Esophagus muscularis mucosa (tissue), 4 donors: ENCODE data around the gene LHFPL2. TPM values are rescaled to one million over a fixed set of nuclear protein-coding genes. Genes with fewer than 3 reads are reported as not detected.
"Not testable (repeated sequence)": the region's sequence is repeated elsewhere in the genome, so short reads cannot be mapped to it uniquely, and the experiment has no call there.

Experiments
- DNase-seq: peaks from one replicate; pipeline ENCODE4 v3.0.0-alpha.2; 2017; ENCODE audit errors: extremely low spot score
- H3K27ac ChIP-seq, 4 donors: fragments of 200-600 bp; sonication (generic); replicated peaks in 1 of 4; 1 replicate in 3 of 4; 2 replicates in 1 of 4; pipeline ENCODE4 v1.5.1; 2016 to 2019; ENCODE audit warnings: mild to moderate bottlenecking in 1 of 4
- H3K27me3 ChIP-seq, 4 donors: fragments of 200-600 bp; sonication (generic); one replicate each; pipeline versions ENCODE4 v1.5.1 to v1.6.0; 2016 to 2019
- H3K36me3 ChIP-seq, 4 donors: fragments of 200-600 bp; sonication (generic); one replicate each; pipeline ENCODE4 v1.5.1; 2016 to 2019
- H3K4me1 ChIP-seq, 4 donors: fragments of 200-600 bp; sonication (generic); one replicate each; pipeline ENCODE4 v1.5.1; 2016 to 2019
- H3K4me3 ChIP-seq, 4 donors: fragments of 200-600 bp; sonication (generic); 1 replicate in 2 of 4; 2 replicates in 2 of 4; pipeline ENCODE4 v1.5.1; 2016 to 2019; ENCODE audit warnings: mild to moderate bottlenecking in 4 of 4, moderate library complexity in 1 of 4
- H3K9me3 ChIP-seq, 4 donors: fragments of 200-600 bp; sonication (generic); 1 replicate in 3 of 4; 2 replicates in 1 of 4; pipeline ENCODE4 v1.5.1; 2016 to 2019
- CTCF ChIP-seq, 3 experiments: fragments of 200-600 bp in 2 of 3; fragments of 450-650 bp in 1 of 3; sonication (generic) in 2 of 3; IDR thresholded peaks; one replicate each; pipeline ENCODE4 v1.5.1; 2017 to 2019; ENCODE audit warnings: antibody characterized with exemption in 3 of 3, mild to moderate bottlenecking in 2 of 3, moderate library complexity in 1 of 3
- EP300 ChIP-seq: sonication (generic); formaldehyde crosslinking; IDR thresholded peaks from one replicate; pipeline ENCODE4 v1.6.1; 2017; ENCODE audit warnings: antibody characterized with exemption
- POLR2A ChIP-seq: fragments of 450-650 bp; IDR thresholded peaks from one replicate; pipeline ENCODE4 v1.6.1; 2017; ENCODE audit warnings: antibody characterized with exemption, moderate library complexity, mild to moderate bottlenecking, low read depth
- POLR2AphosphoS5 ChIP-seq, 2 donors: sonication (generic); formaldehyde crosslinking; IDR thresholded peaks; one replicate each; pipeline ENCODE4 v1.6.1; 2017; ENCODE audit warnings: antibody characterized with exemption in 2 of 2
- WGBS: methylation state at CpG from one replicate; pipeline ENCODE4 v1.1.5; 2018; 5-methylcytosine and 5-hydroxymethylcytosine counted together
- intact Hi-C: fragments of 100-400 bp; cut with DNase I; formaldehyde crosslinking; loops from one replicate; pipeline ENCODE4 v1.15.1; 2023
- total RNA-seq, 4 donors: library from RNA; depleted of rRNA; stranded (reverse); fragments of >200 nt; gene quantifications; one replicate each; pipeline versions ENCODE4 v1.1.0 to v1.2.1, GENCODE V29; 2016

Gene LHFPL2
- total RNA-seq, 4 donors from 2014 or later = 24.1 to 40.9 (median 28.1) TPM

GRCh38 chr5:78458843-78459242 is 189.7 kb downstream of the LHFPL2 start:
- Histone ChIP-seq H3K27ac (no peak overlapping the region), H3K4me1 (no peaks in the 10 kb centered on the region), H3K9me3 (no peaks in the 10 kb centered on the region), H3K27me3 (no peaks in the 10 kb centered on the region), H3K4me3 (no peak overlapping the region), H3K36me3 (peaks cover 0 to 15% (median 7%) of the 10 kb centered on the region in 4 donors)
- intact Hi-C loops = no loop called here
- TF ChIP-seq EP300 = no peak
- no peak for TF ChIP-seq POLR2AphosphoS5 (IDR thresholded peaks at IDR 0.05)
- no peak for TF ChIP-seq CTCF (IDR thresholded peaks at IDR 0.05)
- no peak for TF ChIP-seq POLR2A
- WGBS = 87% methylated on average over 2 of the region's 2 CpGs
- no peak for DNase-seq

- H3K27me3 ChIP-seq, intact Hi-C loops, DNase-seq, H3K9me3 ChIP-seq, H3K4me1 ChIP-seq, H3K4me3 ChIP-seq, H3K27ac ChIP-seq: not testable (repeated sequence)
- H3K36me3 ChIP-seq = peaks cover 0 to 15% (median 7%) of the 10 kb centered on the region in 4 donors
- 86% methylated on average over 11 of the region's 14 CpGs for WGBS
Observed at GRCh38 chr5:78457507-78457906, 191.1 kb downstream of the LHFPL2 start.

- H3K4me1 ChIP-seq = no peaks in the 10 kb centered on the region
- no peak overlapping the region for H3K27ac ChIP-seq
- no peaks in the 10 kb centered on the region for H3K27me3 ChIP-seq
- no peak overlapping the region for H3K4me3 ChIP-seq
- DNase-seq = no peak
- no peak for TF ChIP-seq EP300
- H3K36me3 ChIP-seq = peaks cover 0 to 15% (median 7%) of the 10 kb centered on the region in 4 donors
- intact Hi-C loops = no loop called here
- H3K9me3 ChIP-seq = no peaks in the 10 kb centered on the region
Observed at GRCh38 chr5:78449103-78449502, 199.5 kb downstream of the LHFPL2 start.

DNA sequence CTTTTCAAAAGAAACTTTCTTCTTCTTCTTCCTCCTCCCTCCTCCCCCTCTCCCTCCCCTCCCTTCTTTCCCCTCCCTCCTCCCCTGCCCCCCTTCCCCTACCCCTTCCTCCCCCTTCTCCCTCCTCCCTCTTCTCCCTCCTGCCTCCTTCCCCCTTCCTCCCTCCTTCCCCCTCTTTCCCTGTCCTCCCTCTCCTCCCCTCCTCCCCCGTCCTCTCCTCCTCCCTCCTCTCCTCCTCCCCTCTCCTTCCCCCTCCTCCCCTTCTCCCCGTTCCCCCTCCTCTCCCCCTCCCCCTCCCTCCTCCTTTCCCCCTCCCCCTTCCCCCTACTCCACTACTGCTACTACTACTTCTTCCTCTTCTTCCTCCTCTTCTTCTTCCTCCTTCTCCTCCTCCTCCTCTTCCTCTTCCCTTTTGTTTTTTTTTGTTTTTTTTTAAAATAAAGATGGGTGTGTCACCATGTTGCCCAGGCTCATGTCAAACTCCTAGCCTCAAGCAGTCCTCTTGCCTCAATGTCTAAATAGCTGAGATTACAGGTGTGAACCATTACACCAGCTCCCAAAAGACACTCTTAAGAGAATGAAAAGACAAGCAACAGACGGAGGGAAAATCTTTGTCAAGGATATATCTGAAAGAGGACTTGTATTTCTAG is 200.7 kb downstream of the LHFPL2 start:
- 78% methylated on average over 3 of the region's 3 CpGs for WGBS
- Histone ChIP-seq H3K36me3 (peaks cover 0 to 15% (median 7%) of the 10 kb centered on the region in 4 donors), H3K27ac (no peak overlapping the region), H3K4me1 (no peaks in the 10 kb centered on the region), H3K4me3 (no peak overlapping the region), H3K9me3 (no peaks in the 10 kb centered on the region), H3K27me3 (no peaks in the 10 kb centered on the region)
- intact Hi-C loops = no loop called here
- DNase-seq = no peak
- TF ChIP-seq EP300 = no peak
- TF ChIP-seq POLR2AphosphoS5 (IDR thresholded peaks at IDR 0.05) = no peak
- TF ChIP-seq POLR2A = no peak
- TF ChIP-seq CTCF (IDR thresholded peaks at IDR 0.05) = no peak
